Mammary epithelial cell (primary cell): ENCODE data around the gene CYP2W1.

ENCODE experiments used
- EZH2 ChIP-seq: IDR thresholded peaks from 2 replicates; pipeline ENCODE4 v1.6.1; 2012; ENCODE audit warnings: low read length, inconsistent platforms, borderline replicate concordance
- TF ChIP-seq, protein P1 (sequence below), 2 donors: IDR thresholded peaks in 1 of 2; conservative IDR thresholded peaks in 1 of 2; 2 replicates each; pipeline ENCODE4 v1.5.1; 2011 to 2012; ENCODE audit warnings: inconsistent platforms in 2 of 2, low read length in 2 of 2, mild to moderate bottlenecking in 2 of 2, control low read depth in 1 of 2, low read depth in 1 of 2; ENCODE audit not compliant: insufficient read depth in 1 of 2; ENCODE audit errors: extremely low read depth in 1 of 2

DNA sequence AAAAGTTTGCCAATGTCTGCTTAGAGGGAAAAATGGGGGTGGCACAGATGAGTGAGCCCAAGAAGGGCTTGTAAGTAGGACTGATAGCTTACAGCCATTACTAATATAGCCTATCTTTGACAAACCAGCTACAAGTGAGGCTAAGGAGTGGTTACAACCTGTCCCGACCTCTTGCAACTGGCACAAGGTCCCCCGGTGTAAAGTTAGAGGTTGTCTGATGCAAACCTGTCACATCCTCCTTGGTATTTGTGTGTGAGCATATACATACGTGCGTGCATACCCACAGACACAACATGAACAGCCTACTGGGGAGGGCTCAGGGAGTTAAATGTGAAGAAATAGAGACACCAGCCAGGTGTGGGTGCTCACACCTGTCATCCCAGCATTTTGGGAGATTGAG lies 43.1 kb upstream of the CYP2W1 start:
- TF ChIP-seq, protein P1, sequence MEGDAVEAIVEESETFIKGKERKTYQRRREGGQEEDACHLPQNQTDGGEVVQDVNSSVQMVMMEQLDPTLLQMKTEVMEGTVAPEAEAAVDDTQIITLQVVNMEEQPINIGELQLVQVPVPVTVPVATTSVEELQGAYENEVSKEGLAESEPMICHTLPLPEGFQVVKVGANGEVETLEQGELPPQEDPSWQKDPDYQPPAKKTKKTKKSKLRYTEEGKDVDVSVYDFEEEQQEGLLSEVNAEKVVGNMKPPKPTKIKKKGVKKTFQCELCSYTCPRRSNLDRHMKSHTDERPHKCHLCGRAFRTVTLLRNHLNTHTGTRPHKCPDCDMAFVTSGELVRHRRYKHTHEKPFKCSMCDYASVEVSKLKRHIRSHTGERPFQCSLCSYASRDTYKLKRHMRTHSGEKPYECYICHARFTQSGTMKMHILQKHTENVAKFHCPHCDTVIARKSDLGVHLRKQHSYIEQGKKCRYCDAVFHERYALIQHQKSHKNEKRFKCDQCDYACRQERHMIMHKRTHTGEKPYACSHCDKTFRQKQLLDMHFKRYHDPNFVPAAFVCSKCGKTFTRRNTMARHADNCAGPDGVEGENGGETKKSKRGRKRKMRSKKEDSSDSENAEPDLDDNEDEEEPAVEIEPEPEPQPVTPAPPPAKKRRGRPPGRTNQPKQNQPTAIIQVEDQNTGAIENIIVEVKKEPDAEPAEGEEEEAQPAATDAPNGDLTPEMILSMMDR (conservative IDR thresholded peaks at IDR 0.05 in 1 of 2, IDR thresholded peaks at IDR 0.05 in 1 of 2; ENCODE audit: extremely low read depth in 1 of 2, insufficient read depth in 1 of 2, low read depth in 1 of 2, low read length in 2 of 2): no peak
- no peak for TF ChIP-seq EZH2
